K562 (cell line): ENCODE results near the gene CORO6. TPM values are rescaled to one million over a fixed set of nuclear protein-coding genes. Genes with fewer than 3 reads are reported as not detected.
A peak's percentile ranks its signal among the peaks of the same experiment; 100 is the strongest.

Experiments
- BHLHE40 ChIP-seq: IDR thresholded peaks from 2 replicates; pipeline ENCODE4 v1.6.1; 2011; ENCODE audit warnings: low read length, improper control_type of control experiment
- CTBP1 ChIP-seq: fragments of 450-650 bp; IDR thresholded peaks from 2 replicates; pipeline ENCODE4 v1.6.1; 2016; ENCODE audit warnings: borderline replicate concordance
- DEAF1 ChIP-seq: fragments of 450-650 bp; formaldehyde crosslinking; IDR thresholded peaks from 2 replicates; pipeline ENCODE4 v1.4.0; 2020; ENCODE audit warnings: mild to moderate bottlenecking, moderate library complexity
- E2F5 ChIP-seq: sonication (generic); formaldehyde crosslinking; IDR thresholded peaks from 2 replicates; pipeline ENCODE4 v1.8.0; 2022; ENCODE audit warnings: mild to moderate bottlenecking, missing genetic modification reagents
- L3MBTL2 ChIP-seq: fragments of 450-650 bp; IDR thresholded peaks from 2 replicates; pipeline ENCODE4 v1.6.1; 2016; ENCODE audit warnings: mild to moderate bottlenecking, moderate library complexity
- MEIS2 ChIP-seq: fragments of 450-650 bp; IDR thresholded peaks from 2 replicates; pipeline ENCODE4 v1.6.1; 2014; ENCODE audit warnings: mild to moderate bottlenecking; ENCODE audit not compliant: partially characterized antibody
- RAD21 ChIP-seq, 2 experiments: fragments of 250-450 bp in 1 of 2; fragments of 450-650 bp in 1 of 2; sonication (Bioruptor Pico) in 1 of 2; formaldehyde crosslinking in 1 of 2; IDR thresholded peaks in 1 of 2; conservative IDR thresholded peaks in 1 of 2; 2 replicates each; pipeline versions ENCODE4 v1.4.0 to v1.8.0; 2020 to 2022; ENCODE audit warnings: mild to moderate bottlenecking in 2 of 2, moderate library complexity in 1 of 2
- RBM14 ChIP-seq: fragments of 200-400 bp; formaldehyde crosslinking; IDR thresholded peaks from 2 replicates; pipeline ENCODE4 v1.6.1; 2018; ENCODE audit warnings: low read depth, mild to moderate bottlenecking, low read length, moderate library complexity, borderline replicate concordance; ENCODE audit not compliant: insufficient read depth
- REST ChIP-seq, 2 experiments: fragments of 450-650 bp; formaldehyde crosslinking in 1 of 2; IDR thresholded peaks; 2 replicates each; pipeline versions ENCODE4 v1.4.0 to v1.6.1; 2014 to 2020; ENCODE audit warnings: mild to moderate bottlenecking in 2 of 2, borderline replicate concordance in 1 of 2, low read depth in 1 of 2
- TAL1 ChIP-seq: fragments of 450-650 bp; IDR thresholded peaks from 2 replicates; pipeline ENCODE4 v1.6.1; 2016; ENCODE audit warnings: mild to moderate bottlenecking
- ZNF140 ChIP-seq: fragments of 250-450 bp; sonication (Bioruptor Pico); IDR thresholded peaks from 2 replicates; pipeline ENCODE4 v1.8.0; 2021; ENCODE audit warnings: moderate library complexity, mild to moderate bottlenecking, inconsistent platforms
- ZZZ3 ChIP-seq: fragments of 450-650 bp; IDR thresholded peaks from 2 replicates; pipeline ENCODE4 v1.6.1; 2016; ENCODE audit warnings: antibody characterized with exemption, mild to moderate bottlenecking, moderate library complexity
- polyA plus RNA-seq, 8 experiments: library from polyadenylated mRNA; depleted of rRNA in 4 of 8; stranded (reverse) in 5 of 8; unstranded in 3 of 8; fragments of >200 nt; fragmentation: Nextera tagmentation in 2 of 8; fragmentation: Illumina TruSeq in 1 of 8; extraction: Ambion mirVana in 2 of 8; extraction: Trizol in 1 of 8; gene quantifications; 2 replicates each; pipeline versions ENCODE4 v1.2.1 to v1.2.3, GENCODE V29; 2011 to 2014; ENCODE audit warnings: inconsistent platforms in 1 of 8, missing spikeins in 1 of 8
- total RNA-seq, 7 experiments: library from RNA; depleted of rRNA in 6 of 7; stranded (reverse); fragments of >200 nt in 6 of 7; fragmentation: Illumina TruSeq in 2 of 7; extraction: Trizol in 2 of 7; gene quantifications; 2 replicates each; pipeline versions ENCODE4 v1.2.1 to v1.2.3, GENCODE V29; 2011 to 2021; ENCODE audit warnings: low replicate concordance in 1 of 7
- TF ChIP-seq, protein P1 (sequence below), 2 experiments: IDR thresholded peaks; 2 replicates each; pipeline ENCODE4 v1.6.1; 2011; ENCODE audit warnings: borderline replicate concordance in 1 of 2, control low read depth in 1 of 2, low read depth in 1 of 2, low read length in 1 of 2, mild to moderate bottlenecking in 1 of 2, mixed read lengths in 1 of 2, moderate library complexity in 1 of 2; ENCODE audit not compliant: insufficient read depth in 1 of 2, insufficient read length in 1 of 2, poor library complexity in 1 of 2, severe bottlenecking in 1 of 2; ENCODE audit errors: extremely low read depth in 1 of 2

CORO6 gene
- total and polyA plus RNA-seq, 9 of the 15 experiments (the other 6 are each of a cell fraction or from before 2014, with no cell fraction given): 0.04 to 11.9 (median 2.4) TPM

GRCh38 chr17:29579866-29580771 is 42.6 kb downstream of the CORO6 start (continued):
- TF ChIP-seq L3MBTL2 (peak; percentile 31; the same call in 1 of the 2 replicates), BHLHE40 (peak; percentile 91), CTBP1 (peak; percentile 17; the same call in 1 of the 2 replicates), RAD21 (CRISPR knock-in tag; conservative IDR thresholded peaks at IDR 0.05 in 1 of 2, IDR thresholded peaks at IDR 0.05 in 1 of 2) (peak; percentile 73 to 84), RBM14 (no peak), ZZZ3 (no peak), MEIS2 (peak; percentile 57), TAL1 (no peak), ZNF140 (CRISPR knock-in tag) (no peak), E2F5 (no peak), REST (IDR thresholded peaks at IDR 0.05; ENCODE audit: borderline replicate concordance) (peak; percentile 84), REST (CRISPR knock-in tag; IDR thresholded peaks at IDR 0.05; ENCODE audit: low read depth) (no peak), DEAF1 (peak; percentile 73)
- TF ChIP-seq, protein P1, sequence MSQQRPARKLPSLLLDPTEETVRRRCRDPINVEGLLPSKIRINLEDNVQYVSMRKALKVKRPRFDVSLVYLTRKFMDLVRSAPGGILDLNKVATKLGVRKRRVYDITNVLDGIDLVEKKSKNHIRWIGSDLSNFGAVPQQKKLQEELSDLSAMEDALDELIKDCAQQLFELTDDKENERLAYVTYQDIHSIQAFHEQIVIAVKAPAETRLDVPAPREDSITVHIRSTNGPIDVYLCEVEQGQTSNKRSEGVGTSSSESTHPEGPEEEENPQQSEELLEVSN (IDR thresholded peaks at IDR 0.05; ENCODE audit: borderline replicate concordance in 1 of 2, extremely low read depth in 1 of 2, insufficient read depth in 1 of 2, insufficient read length in 1 of 2, low read depth in 1 of 2, low read length in 1 of 2, poor library complexity in 1 of 2, severe bottlenecking in 1 of 2): peak; percentile 18 to 35
